Immature natural killer cell (primary cell): ENCODE data around the gene HIVEP1. TPM values are rescaled to one million over a fixed set of nuclear protein-coding genes. Genes with fewer than 3 reads are reported as not detected.

ENCODE experiments used
- DNase-seq, 3 donors: peaks; one replicate each; pipeline ENCODE4 v3.0.0; 2022; ENCODE audit warnings: mixed read lengths in 1 of 3
- H3K27ac Mint-ChIP-seq, 6 donors: one replicate each; pipeline ENCODE4 v1.8.0; 2020; ENCODE audit warnings: mixed read lengths in 6 of 6, mild to moderate bottlenecking in 5 of 6, inconsistent platforms in 4 of 6, moderate library complexity in 3 of 6
- H3K27me3 Mint-ChIP-seq, 3 donors: one replicate each; pipeline ENCODE4 v1.8.0; 2020 to 2021; ENCODE audit warnings: low read depth in 3 of 3, mild to moderate bottlenecking in 3 of 3, mixed read lengths in 3 of 3, moderate library complexity in 3 of 3, inconsistent platforms in 1 of 3
- H3K36me3 Mint-ChIP-seq, 3 donors: one replicate each; pipeline ENCODE4 v1.8.0; 2020; ENCODE audit warnings: mixed read lengths in 3 of 3, inconsistent platforms in 2 of 3, mild to moderate bottlenecking in 2 of 3
- H3K4me1 Mint-ChIP-seq, 2 donors: one replicate each; pipeline ENCODE4 v1.8.0; 2020; ENCODE audit warnings: inconsistent platforms in 2 of 2, mild to moderate bottlenecking in 2 of 2, mixed read lengths in 2 of 2, moderate library complexity in 1 of 2
- H3K4me3 Mint-ChIP-seq, 5 donors: one replicate each; pipeline ENCODE4 v1.8.0; 2020; ENCODE audit warnings: mild to moderate bottlenecking in 5 of 5, mixed read lengths in 5 of 5, inconsistent platforms in 3 of 5, moderate library complexity in 3 of 5
- H3K9me3 Mint-ChIP-seq, 6 donors: one replicate each; pipeline ENCODE4 v1.8.0; 2020; ENCODE audit warnings: mild to moderate bottlenecking in 6 of 6, mixed read lengths in 6 of 6, inconsistent platforms in 4 of 6, moderate library complexity in 3 of 6
- polyA plus RNA-seq, 3 donors: library from polyadenylated mRNA; unstranded; fragments of 300-500 nt; fragmentation: Illumina TruSeq; gene quantifications; one replicate each; pipeline ENCODE4 v1.2.3, GENCODE V29; 2021

HIVEP1 gene
- polyA plus RNA-seq, 3 donors from 2014 or later: 1.9 to 5.5 TPM; not detected in 1

DNA sequence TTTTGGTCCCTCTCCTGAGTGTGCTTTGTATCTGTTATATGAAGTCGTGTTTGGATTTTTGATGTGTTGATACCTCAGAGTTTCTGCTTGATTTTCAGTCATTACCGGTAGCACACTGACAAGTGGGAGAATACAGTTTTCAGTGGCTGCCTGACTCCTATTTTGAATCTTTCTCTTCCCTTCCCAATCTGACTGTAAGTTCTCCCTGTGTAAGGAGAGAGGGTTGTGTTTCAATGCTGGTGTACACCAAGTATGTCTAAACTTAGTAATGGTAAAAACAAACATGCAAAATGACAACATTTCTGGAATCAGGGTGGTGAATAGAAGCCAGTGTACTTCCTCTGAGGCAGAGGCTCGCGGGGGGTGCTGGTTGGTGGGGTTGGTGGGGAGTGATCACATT, 103.4 kb downstream of the HIVEP1 start:
- Mint-ChIP-seq H3K4me3 (peak overlapping the region in 3 of 5 donors; percentile 3 to 33 (median 10)), H3K36me3 (peaks cover 21 to 31% (median 26%) of the 10 kb centered on the region in 3 donors), H3K9me3 (peaks cover 3 to 12% (median 6%) of the 10 kb centered on the region in 6 donors), H3K27me3 (peaks cover 1 to 2% (median 1%) of the 10 kb centered on the region in 3 donors), H3K4me1 (peaks cover 74 to 89% of the 10 kb centered on the region in 2 donors), H3K27ac (peak overlapping the region; percentile 31 to 83 (median 72))
- no peak for DNase-seq

DNA sequence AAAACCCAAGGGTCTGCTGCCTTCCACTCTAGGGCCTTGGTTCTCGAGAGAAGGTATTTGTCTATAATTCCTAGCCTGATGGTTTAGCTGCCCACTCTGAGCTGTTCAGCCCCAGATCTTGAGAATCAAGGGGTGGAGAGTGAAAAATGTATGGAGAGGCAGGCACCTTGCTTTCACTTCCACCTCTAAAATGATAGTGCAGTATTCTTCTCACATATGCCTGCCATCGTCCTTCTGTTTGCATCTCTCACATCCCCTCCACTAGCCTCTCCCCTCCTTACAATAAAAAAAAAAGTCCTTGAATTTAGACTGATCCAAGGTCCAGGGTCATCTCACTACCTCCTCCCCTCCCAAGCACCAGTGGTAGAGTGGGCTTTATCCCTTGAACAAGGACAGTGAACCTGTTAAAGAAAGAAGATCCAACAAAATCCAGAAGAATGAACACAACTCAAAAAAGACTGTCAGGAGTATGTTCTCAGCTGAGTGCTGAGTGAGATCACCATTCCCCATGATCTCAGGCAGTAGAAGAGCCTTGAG, 104.2 kb downstream of the HIVEP1 start:
- no peak for DNase-seq
- Mint-ChIP-seq H3K27me3 (peaks cover 1 to 2% (median 1%) of the 10 kb centered on the region in 3 donors), H3K9me3 (peaks cover 3 to 12% (median 6%) of the 10 kb centered on the region in 6 donors), H3K4me3 (no peak overlapping the region), H3K36me3 (peaks cover 24 to 39% (median 29%) of the 10 kb centered on the region in 3 donors), H3K27ac (peak overlapping the region in 3 of 6 donors; percentile 8 to 41 (median 29)), H3K4me1 (peaks cover 70 to 82% of the 10 kb centered on the region in 2 donors)

DNA sequence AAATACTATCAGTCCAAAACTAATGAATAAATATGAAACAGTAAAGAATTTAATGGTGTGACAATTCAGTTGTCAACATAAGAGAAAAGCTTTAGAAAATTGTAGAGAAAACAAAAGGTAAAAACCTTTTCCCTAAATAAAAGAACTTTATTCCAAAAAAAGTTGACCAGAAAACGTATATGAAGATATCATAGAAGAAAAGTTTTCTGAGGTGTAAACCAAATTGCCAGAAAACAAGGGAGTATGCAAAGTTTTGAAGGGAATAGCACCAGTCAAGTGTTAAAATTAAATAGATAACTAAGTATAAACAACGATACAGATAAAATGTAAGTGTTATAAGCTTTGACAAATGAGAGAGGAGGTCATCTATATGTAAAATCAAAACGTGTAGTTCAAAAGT, 104.9 kb downstream of the HIVEP1 start:
- H3K27ac Mint-ChIP-seq: no peak overlapping the region
- no peak overlapping the region for H3K4me3 Mint-ChIP-seq
- H3K36me3 Mint-ChIP-seq: peaks cover 24 to 45% (median 29%) of the 10 kb centered on the region in 3 donors
- peaks cover 3 to 12% (median 6%) of the 10 kb centered on the region in 6 donors for H3K9me3 Mint-ChIP-seq
- H3K4me1 Mint-ChIP-seq: peaks cover 65 to 76% of the 10 kb centered on the region in 2 donors
- DNase-seq: no peak
- H3K27me3 Mint-ChIP-seq: peaks cover 1 to 2% (median 1%) of the 10 kb centered on the region in 3 donors

DNA sequence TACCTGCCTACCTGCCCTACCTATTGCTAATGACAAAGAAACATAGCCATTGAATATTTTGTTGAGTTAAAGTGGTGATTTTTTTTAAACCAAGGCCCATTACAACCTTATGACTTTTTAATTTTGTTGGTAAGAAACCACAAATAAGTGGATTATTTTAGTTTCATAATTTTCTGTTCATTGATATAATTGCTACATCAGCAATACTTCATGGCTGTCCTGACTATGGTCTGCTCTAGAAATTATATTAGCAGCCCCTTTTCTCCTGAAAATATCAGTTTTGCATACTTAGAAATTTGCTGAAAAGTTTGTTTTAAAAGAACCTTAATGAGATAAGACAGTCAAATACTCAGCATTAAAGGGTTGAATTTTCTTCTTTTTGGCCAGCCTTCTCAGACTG, 106.5 kb downstream of the HIVEP1 start:
- H3K27me3 Mint-ChIP-seq: peaks cover 1 to 2% (median 1%) of the 10 kb centered on the region in 3 donors
- peak overlapping the region in 5 of 6 donors; percentile 8 to 86 (median 60) for H3K27ac Mint-ChIP-seq
- H3K36me3 Mint-ChIP-seq: peaks cover 29 to 47% (median 29%) of the 10 kb centered on the region in 3 donors
- H3K9me3 Mint-ChIP-seq: peaks cover 3 to 12% (median 6%) of the 10 kb centered on the region in 6 donors
- DNase-seq: no peak
- H3K4me3 Mint-ChIP-seq: peak overlapping the region in 1 of 5 donors; percentile 56
- H3K4me1 Mint-ChIP-seq: peaks cover 49 to 60% of the 10 kb centered on the region in 2 donors

DNA sequence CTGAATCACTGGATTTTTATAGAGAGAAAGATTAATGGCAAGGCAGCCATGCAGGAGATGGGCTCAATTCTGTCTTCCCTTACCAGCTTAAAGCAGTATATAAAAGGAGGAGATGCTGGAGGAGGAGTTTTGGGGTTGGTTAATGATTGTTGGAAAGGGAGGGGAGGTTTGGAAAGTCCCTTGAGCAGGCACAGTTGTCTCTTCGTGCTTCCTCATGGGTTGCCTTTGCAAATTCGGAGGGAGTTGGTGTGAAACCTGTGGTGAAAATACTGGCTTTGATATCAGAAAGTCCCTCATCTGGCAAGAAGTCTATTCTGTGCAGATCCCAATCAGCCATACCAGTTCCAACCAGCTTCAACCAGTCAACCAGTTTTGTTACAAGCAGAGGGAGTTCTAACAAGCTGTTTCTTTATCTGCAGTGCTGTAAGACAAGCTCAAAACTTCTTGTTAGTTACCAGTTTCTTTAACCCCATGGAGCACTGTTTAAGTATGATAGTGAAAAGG, 107.0 kb downstream of the HIVEP1 start:
- Mint-ChIP-seq H3K9me3 (peaks cover 3 to 12% (median 6%) of the 10 kb centered on the region in 6 donors), H3K36me3 (peaks cover 29 to 51% (median 33%) of the 10 kb centered on the region in 3 donors), H3K27ac (peak overlapping the region; percentile 0 to 86 (median 51)), H3K4me1 (peaks cover 44 to 54% of the 10 kb centered on the region in 2 donors), H3K27me3 (peaks cover 1 to 2% (median 1%) of the 10 kb centered on the region in 3 donors), H3K4me3 (peak overlapping the region in 4 of 5 donors; percentile 8 to 56 (median 40))
- peak; percentile 51 to 66 (median 64) for DNase-seq

DNA sequence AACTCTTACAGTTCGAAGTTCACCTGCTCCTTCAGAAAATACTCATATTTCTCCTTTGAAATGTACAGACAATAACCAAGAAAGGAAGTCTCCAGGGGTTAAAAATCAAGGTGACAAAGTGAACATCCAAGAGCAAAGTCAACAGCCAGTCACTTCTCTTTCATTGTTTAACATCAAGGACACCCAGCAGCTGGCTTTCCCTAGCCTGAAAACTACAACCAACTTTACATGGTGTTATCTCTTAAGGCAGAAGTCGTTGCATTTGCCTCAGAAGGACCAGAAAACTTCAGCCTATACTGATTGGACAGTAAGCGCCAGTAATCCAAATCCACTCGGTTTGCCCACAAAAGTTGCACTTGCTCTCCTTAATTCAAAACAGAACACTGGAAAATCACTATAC, 113.3 kb downstream of the HIVEP1 start:
- Mint-ChIP-seq H3K27ac (no peak overlapping the region), H3K4me3 (no peak overlapping the region), H3K36me3 (peaks cover 20 to 44% (median 37%) of the 10 kb centered on the region in 3 donors), H3K9me3 (no peaks in the 10 kb centered on the region), H3K27me3 (peaks cover 0 to 1% (median 1%) of the 10 kb centered on the region in 3 donors), H3K4me1 (peaks cover 4 to 9% of the 10 kb centered on the region in 2 donors)
- no peak for DNase-seq

DNA sequence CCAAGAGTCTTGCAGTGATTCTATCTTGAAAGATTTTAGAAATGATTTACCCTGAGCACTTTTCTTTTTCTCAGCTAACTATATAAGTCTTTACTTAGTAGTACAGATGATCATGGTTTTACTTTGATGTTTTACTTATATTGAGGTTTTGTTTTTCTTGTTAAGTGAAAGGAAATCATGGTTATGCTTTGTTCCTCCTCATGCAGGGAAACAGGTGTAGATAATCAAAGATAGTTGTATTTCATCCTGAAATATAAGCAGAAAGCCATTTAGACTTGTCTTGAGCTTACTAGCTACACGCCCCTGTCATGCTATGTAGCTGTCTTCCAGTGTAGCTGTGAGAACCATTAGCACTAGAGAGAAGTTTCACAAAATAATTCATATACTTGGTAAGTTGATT, 113.9 kb downstream of the HIVEP1 start:
- Mint-ChIP-seq H3K27me3 (peaks cover 0 to 1% (median 1%) of the 10 kb centered on the region in 3 donors), H3K4me3 (no peak overlapping the region), H3K9me3 (no peaks in the 10 kb centered on the region), H3K4me1 (peaks cover 2 to 7% of the 10 kb centered on the region in 2 donors), H3K27ac (no peak overlapping the region), H3K36me3 (peaks cover 14 to 37% (median 31%) of the 10 kb centered on the region in 3 donors)
- DNase-seq: no peak

DNA sequence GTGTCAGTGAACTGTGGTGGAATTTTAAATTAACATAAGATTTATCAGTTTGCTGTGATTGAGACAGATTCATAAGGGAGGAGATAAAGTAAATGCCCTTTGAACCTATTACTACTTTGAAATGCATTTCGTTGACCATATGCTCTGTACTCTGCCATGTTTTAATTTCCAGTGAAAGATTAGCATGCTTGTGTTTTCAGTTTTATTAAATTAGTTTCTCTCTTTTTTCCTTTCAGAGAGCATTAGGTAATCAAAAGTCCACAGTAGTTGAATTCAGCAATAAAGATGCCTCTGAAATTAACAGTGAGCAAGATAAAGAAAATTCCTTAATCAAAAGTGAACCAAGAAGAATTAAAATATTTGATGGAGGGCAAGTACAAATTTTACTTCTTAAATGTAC, 117.4 kb downstream of the HIVEP1 start:
- Mint-ChIP-seq H3K27me3 (peaks cover 0 to 1% (median 1%) of the 10 kb centered on the region in 3 donors), H3K4me3 (no peak overlapping the region), H3K9me3 (no peaks in the 10 kb centered on the region), H3K27ac (no peak overlapping the region), H3K36me3 (peaks cover 12 to 15% (median 15%) of the 10 kb centered on the region in 3 donors), H3K4me1 (peaks cover 2 to 7% of the 10 kb centered on the region in 2 donors)
- DNase-seq: no peak

DNA sequence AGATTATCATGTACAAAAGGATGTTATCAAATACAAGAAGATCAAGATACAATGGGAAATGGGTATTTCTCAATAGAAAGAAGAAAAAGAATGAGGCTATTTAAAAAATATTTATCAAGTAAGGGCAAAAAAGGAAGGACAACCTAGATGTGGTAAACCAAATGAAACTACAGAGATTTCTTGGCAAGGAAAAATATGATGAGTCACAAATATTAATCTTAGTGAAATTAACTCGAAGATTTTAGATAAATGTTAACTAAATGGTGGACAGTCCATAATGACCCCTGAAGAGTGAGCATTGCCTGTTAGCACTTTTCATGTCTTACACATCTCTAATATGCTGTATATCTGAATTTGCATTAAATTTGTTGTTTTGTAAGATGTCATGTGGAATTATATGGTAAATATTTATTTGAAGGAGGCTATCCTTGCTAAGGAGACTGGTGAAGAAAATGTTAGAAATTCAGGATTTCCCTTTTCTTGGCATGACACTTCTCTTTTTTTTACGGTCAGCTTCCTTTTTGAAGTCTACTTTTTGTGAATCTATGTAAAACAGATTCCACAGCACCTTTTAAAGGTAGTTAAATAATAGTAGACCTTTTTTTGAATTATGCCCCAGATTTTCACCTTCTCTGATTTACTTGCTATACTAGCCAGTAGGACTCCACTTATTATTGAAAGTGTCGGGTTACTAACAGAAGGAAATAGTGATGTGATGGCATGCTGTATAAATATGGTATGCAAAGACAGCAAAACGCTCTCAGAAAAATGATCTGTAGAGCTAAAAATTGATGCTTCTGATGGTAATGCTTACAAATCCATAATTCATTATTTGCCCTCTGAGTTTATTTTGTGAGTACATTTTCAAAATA, 120.5 kb downstream of the HIVEP1 start:
- Mint-ChIP-seq H3K27me3 (peaks cover 0 to 1% (median 0%) of the 10 kb centered on the region in 3 donors), H3K9me3 (no peaks in the 10 kb centered on the region), H3K27ac (no peak overlapping the region), H3K4me1 (no peaks in the 10 kb centered on the region), H3K36me3 (peaks cover 4 to 14% (median 11%) of the 10 kb centered on the region in 3 donors), H3K4me3 (no peak overlapping the region)
- DNase-seq: no peak

DNA sequence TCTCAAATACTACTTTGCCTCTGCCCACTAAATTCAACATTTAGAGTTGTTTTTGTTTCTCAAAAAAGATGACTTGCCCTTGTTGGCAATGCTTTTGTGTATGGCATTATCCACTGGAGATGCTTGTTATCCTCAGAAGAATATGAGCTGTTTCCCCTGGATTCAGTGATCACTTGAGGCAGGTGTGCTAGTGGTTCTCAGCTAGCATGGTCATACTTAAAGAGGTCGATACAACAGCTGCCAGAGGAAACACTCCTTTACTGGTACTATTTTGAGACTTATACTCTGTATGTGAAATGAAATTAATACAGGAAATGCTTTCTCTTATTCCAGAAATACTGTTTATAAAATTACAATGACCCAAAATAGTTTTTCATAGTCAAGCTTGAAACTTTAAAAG, 122.5 kb downstream of the HIVEP1 start:
- H3K27me3 Mint-ChIP-seq: peaks cover 0 to 1% (median 0%) of the 10 kb centered on the region in 3 donors
- no peak overlapping the region for H3K4me3 Mint-ChIP-seq
- DNase-seq: no peak
- H3K27ac Mint-ChIP-seq: no peak overlapping the region
- no peaks in the 10 kb centered on the region for H3K9me3 Mint-ChIP-seq
- H3K36me3 Mint-ChIP-seq: peaks cover 7 to 21% (median 17%) of the 10 kb centered on the region in 3 donors
- peaks cover 9 to 12% of the 10 kb centered on the region in 2 donors for H3K4me1 Mint-ChIP-seq

DNA sequence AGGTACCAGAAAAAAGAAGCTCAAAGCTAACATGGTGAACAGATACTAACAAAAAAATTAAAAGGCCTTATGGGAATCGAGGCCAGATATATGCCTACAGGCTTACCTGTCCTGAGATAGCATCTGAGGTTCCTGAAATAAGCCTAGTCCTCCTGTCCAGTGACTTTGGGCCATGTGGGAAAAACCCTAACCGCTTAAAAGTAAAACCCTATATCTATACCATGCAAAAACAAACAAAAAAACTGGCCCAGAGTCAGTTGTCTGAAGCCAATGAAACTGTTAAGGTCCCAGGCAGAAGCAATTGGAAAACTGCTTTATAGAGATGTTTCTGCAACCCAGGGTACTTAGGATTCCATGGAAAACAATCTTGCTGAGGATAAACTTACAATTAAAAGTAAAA, 122.9 kb downstream of the HIVEP1 start:
- DNase-seq: no peak
- no peaks in the 10 kb centered on the region for H3K9me3 Mint-ChIP-seq
- no peak overlapping the region for H3K27ac Mint-ChIP-seq
- peaks cover 8 to 21% (median 19%) of the 10 kb centered on the region in 3 donors for H3K36me3 Mint-ChIP-seq
- H3K4me1 Mint-ChIP-seq: peaks cover 9 to 12% of the 10 kb centered on the region in 2 donors
- H3K4me3 Mint-ChIP-seq: no peak overlapping the region
- peaks cover 0 to 1% (median 0%) of the 10 kb centered on the region in 3 donors for H3K27me3 Mint-ChIP-seq

DNA sequence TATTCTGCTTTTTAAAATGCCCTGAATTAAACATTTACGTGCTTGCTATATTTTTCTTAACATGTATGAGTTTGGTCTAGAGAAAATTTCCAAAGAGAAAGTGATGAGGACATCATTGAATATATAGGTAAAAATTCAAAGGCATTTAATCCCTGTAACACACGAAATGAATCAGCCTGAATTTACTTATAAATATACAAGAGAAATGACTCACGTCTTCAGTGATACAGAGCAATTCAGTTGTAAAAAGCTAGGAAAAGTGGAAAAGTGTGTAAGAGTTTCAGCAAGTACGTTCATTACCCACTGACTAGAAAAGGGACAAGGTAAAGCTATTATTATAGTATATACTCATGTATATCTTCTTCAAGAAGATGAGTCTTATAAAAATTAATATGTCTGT, 124.8 kb downstream of the HIVEP1 start:
- DNase-seq: no peak
- H3K4me3 Mint-ChIP-seq: no peak overlapping the region

DNA sequence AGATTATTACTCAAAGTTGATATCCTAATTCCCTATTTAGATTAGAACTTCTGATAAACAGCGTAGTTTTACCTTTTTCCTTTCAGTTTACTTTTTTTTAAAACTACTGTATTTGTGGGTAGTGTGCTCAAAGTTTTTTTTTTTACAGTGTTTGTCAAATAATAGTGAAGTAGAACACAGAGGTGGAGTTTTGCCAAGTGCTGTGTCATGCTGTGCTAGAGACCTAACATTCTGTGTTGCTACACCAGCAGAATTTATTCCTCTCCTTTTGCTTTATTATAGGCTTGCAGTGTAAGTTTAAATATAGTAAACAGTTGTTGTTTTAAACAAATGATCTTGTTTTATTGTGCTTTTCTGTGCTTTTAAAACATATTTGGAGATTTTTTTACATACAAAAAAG, 125.4 kb downstream of the HIVEP1 start:
- Mint-ChIP-seq H3K36me3 (peaks cover 26 to 40% (median 37%) of the 10 kb centered on the region in 3 donors), H3K9me3 (no peaks in the 10 kb centered on the region), H3K4me3 (no peak overlapping the region), H3K4me1 (peaks cover 9 to 12% of the 10 kb centered on the region in 2 donors), H3K27ac (no peak overlapping the region), H3K27me3 (no peaks in the 10 kb centered on the region)
- no peak for DNase-seq

More for the DNA sequence above, 124.8 kb downstream of the HIVEP1 start:
- Mint-ChIP-seq H3K9me3 (no peaks in the 10 kb centered on the region), H3K4me1 (peaks cover 9 to 12% of the 10 kb centered on the region in 2 donors), H3K27ac (no peak overlapping the region), H3K27me3 (no peaks in the 10 kb centered on the region), H3K36me3 (peaks cover 21 to 34% (median 31%) of the 10 kb centered on the region in 3 donors)
